Vagina (tissue), 2 donors: ENCODE results near the gene ELMO2. TPM values are rescaled to one million over a fixed set of nuclear protein-coding genes. Genes with fewer than 3 reads are reported as not detected.

ENCODE experiments used
- DNase-seq, 2 donors: peaks; one replicate each; pipeline ENCODE4 v3.0.0-alpha.2; 2017; ENCODE audit errors: extremely low spot score in 2 of 2
- H3K27ac ChIP-seq: fragments of 200-600 bp; sonication (generic); one replicate; pipeline ENCODE4 v1.5.1; 2019
- H3K27me3 ChIP-seq: fragments of 200-600 bp; sonication (generic); one replicate; pipeline ENCODE4 v1.5.1; 2019
- H3K36me3 ChIP-seq, 2 donors: fragments of 200-600 bp; sonication (generic); one replicate each; pipeline ENCODE4 v1.5.1; 2017 to 2019
- H3K4me1 ChIP-seq: fragments of 200-600 bp; sonication (generic); one replicate; pipeline ENCODE4 v1.5.1; 2019
- H3K4me3 ChIP-seq, 2 donors: fragments of 200-600 bp; sonication (generic); 1 replicate in 1 of 2; 2 replicates in 1 of 2; pipeline ENCODE4 v1.5.1; 2016 to 2019
- H3K9me3 ChIP-seq: fragments of 200-600 bp; sonication (generic); one replicate; pipeline ENCODE4 v1.5.1; 2019
- POLR2A ChIP-seq, 2 donors: fragments of 450-650 bp; IDR thresholded peaks; one replicate each; pipeline ENCODE4 v1.6.1; 2017; ENCODE audit warnings: antibody characterized with exemption in 2 of 2, mild to moderate bottlenecking in 2 of 2, moderate library complexity in 2 of 2
- POLR2AphosphoS5 ChIP-seq, 2 donors: sonication (generic); formaldehyde crosslinking; IDR thresholded peaks; one replicate each; pipeline ENCODE4 v1.9.0; 2017; ENCODE audit warnings: antibody characterized with exemption in 2 of 2, mild to moderate bottlenecking in 2 of 2, low read depth in 1 of 2; ENCODE audit not compliant: insufficient read depth in 1 of 2
- intact Hi-C: fragments of 100-400 bp; cut with DNase I; formaldehyde crosslinking; loops from one replicate; pipeline ENCODE4 v1.15.1; 2023
- total RNA-seq: library from RNA; depleted of rRNA; stranded (reverse); fragments of >200 nt; gene quantifications from one replicate; pipeline ENCODE4 v1.2.3, GENCODE V29; 2016
- TF ChIP-seq, protein P1 (sequence below), 3 experiments: fragments of 450-650 bp in 2 of 3; fragments of 200-600 bp in 1 of 3; sonication (generic) in 1 of 3; IDR thresholded peaks; one replicate each; pipeline ENCODE4 v1.5.1; 2017 to 2019; ENCODE audit warnings: antibody characterized with exemption in 3 of 3, mild to moderate bottlenecking in 2 of 3, moderate library complexity in 2 of 3

ELMO2 gene
- total RNA-seq, 1 donor from 2014 or later, result 73.9 TPM

DNA sequence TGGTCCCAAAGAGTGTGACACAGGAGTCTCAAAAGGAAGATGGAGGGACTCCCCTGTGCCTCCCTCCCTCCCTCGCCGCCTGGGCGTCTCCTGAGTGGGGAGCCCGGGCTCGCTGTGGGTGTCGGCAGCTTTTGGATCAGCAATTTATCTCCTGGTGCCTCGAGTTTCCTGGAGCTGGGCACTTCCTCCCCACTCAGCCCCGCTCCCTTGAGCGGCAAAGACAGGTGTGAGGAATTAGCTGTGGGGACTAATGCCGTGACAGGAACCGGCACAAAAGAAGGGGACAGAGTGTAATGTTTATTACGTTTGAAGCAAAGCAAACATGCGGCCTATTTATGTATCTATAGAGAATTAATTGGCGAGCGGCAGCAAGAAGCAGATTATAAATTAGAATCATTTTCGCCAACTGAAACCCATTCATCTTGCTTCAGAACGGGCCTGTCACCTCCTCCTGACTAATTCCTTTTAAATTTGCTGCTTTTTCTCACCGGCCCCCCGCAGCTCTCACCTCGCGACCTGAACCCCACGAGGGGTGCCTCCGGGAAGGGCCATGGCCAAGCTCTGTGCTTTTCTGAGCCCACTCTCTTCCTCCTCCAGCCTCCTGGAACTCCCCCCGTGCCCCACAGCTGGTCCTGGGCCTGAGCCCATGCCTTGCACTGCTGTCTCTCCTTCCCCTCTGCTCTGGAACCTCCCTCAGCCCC is 89.3 kb downstream of the ELMO2 start:
- Histone ChIP-seq H3K36me3 (no peaks in the 10 kb centered on the region), H3K27me3 (peaks cover 10% of the 10 kb centered on the region), H3K9me3 (no peaks in the 10 kb centered on the region), H3K4me1 (peaks cover 9% of the 10 kb centered on the region), H3K4me3 (no peak overlapping the region), H3K27ac (no peak overlapping the region)
- intact Hi-C loops, result no loop called here
- DNase-seq, result no peak
- no peak for TF ChIP-seq POLR2AphosphoS5 (IDR thresholded peaks at IDR 0.05; ENCODE audit: insufficient read depth in 1 of 2, low read depth in 1 of 2)
- TF ChIP-seq, protein P1, sequence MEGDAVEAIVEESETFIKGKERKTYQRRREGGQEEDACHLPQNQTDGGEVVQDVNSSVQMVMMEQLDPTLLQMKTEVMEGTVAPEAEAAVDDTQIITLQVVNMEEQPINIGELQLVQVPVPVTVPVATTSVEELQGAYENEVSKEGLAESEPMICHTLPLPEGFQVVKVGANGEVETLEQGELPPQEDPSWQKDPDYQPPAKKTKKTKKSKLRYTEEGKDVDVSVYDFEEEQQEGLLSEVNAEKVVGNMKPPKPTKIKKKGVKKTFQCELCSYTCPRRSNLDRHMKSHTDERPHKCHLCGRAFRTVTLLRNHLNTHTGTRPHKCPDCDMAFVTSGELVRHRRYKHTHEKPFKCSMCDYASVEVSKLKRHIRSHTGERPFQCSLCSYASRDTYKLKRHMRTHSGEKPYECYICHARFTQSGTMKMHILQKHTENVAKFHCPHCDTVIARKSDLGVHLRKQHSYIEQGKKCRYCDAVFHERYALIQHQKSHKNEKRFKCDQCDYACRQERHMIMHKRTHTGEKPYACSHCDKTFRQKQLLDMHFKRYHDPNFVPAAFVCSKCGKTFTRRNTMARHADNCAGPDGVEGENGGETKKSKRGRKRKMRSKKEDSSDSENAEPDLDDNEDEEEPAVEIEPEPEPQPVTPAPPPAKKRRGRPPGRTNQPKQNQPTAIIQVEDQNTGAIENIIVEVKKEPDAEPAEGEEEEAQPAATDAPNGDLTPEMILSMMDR (IDR thresholded peaks at IDR 0.05), result no peak
- no peak for TF ChIP-seq POLR2A (IDR thresholded peaks at IDR 0.05)

Other genes with a start within 250 kb of the ELMO2 start
- 1.7 TPM for gene CDH22, start 98.1 kb downstream of the ELMO2 start, total RNA-seq
- gene ZNF334, start 106.9 kb upstream of the ELMO2 start, total RNA-seq, result 5.4 TPM
- not detected for gene OCSTAMP, start 144.0 kb upstream of the ELMO2 start, total RNA-seq
- gene SLC13A3, start 244.8 kb upstream of the ELMO2 start, total RNA-seq, result 1.2 TPM